Measurements from ENCODE around the gene RAB38.

GRCh38 chr11:88204353-88204752, 29.1 kb upstream of the RAB38 start:
- TF ChIP-seq POLR2A (IDR thresholded peaks at IDR 0.05; ENCODE audit: low read depth, low read length) (no peak), EP300 (IDR thresholded peaks at IDR 0.05; ENCODE audit: borderline replicate concordance in 1 of 2, control insufficient read depth in 1 of 2, low read depth in 2 of 2, low read length in 2 of 2) (no peak), CTCF (IDR thresholded peaks at IDR 0.05 in 2 of 3, conservative IDR thresholded peaks at IDR 0.05 in 1 of 3; ENCODE audit: control insufficient read depth in 2 of 3, extremely low read depth in 1 of 3, insufficient read depth in 1 of 3, low read depth in 3 of 3, low read length in 3 of 3) (no peak), ATF7 (IDR thresholded peaks at IDR 0.05; ENCODE audit: low read depth) (no peak), SIN3A (IDR thresholded peaks at IDR 0.05; ENCODE audit: low read depth, low read length) (no peak), CBFB (IDR thresholded peaks at IDR 0.05; ENCODE audit: low read depth) (no peak), CBX3 (IDR thresholded peaks at IDR 0.05; ENCODE audit: borderline replicate concordance, low read depth) (no peak), RBBP5 (conservative IDR thresholded peaks at IDR 0.05) (no peak), PBX3 (IDR thresholded peaks at IDR 0.05; ENCODE audit: insufficient replicate concordance, low read depth, low read length) (no peak), FOXM1 (IDR thresholded peaks at IDR 0.05; ENCODE audit: low read depth, low read length) (no peak), ATF2 (IDR thresholded peaks at IDR 0.05; ENCODE audit: low read length) (no peak), CEBPB (IDR thresholded peaks at IDR 0.05; ENCODE audit: borderline replicate concordance in 1 of 2, low read depth in 2 of 2, low read length in 2 of 2) (no peak)
